DND-41 (cell line): Measurements from ENCODE around the gene PCYOX1L.

Source experiments
- ATAC-seq: fragments of 200-7000 bp; cut with Tn5 transposase; 3 replicates; pipeline ENCODE4 v1.9.1; 2021; ENCODE audit warnings: low read depth; ENCODE audit not compliant: insufficient read depth
- DNase-seq: peaks from one replicate; pipeline ENCODE4 v3.0.0-alpha.2; 2020
- H2AFZ ChIP-seq: 2 replicates; pipeline ENCODE4 v1.6.0; 2012; ENCODE audit warnings: low read depth, low read length
- H3K27ac ChIP-seq: 2 replicates; pipeline ENCODE4 v1.5.1; 2012; ENCODE audit warnings: low read length, inconsistent platforms
- H3K27me3 ChIP-seq: fragments of 200-600 bp; sonication (generic); 2 replicates; pipeline ENCODE4 v1.6.0; 2012; ENCODE audit warnings: low read length, mild to moderate bottlenecking, inconsistent platforms; ENCODE audit not compliant: insufficient read depth, poor library complexity
- H3K36me3 ChIP-seq: 2 replicates; pipeline ENCODE4 v1.5.1; 2012; ENCODE audit warnings: low read length, inconsistent platforms; ENCODE audit not compliant: insufficient read depth
- H3K4me1 ChIP-seq: 2 replicates; pipeline ENCODE4 v1.5.1; 2012; ENCODE audit warnings: mild to moderate bottlenecking, low read length; ENCODE audit not compliant: insufficient read depth
- H3K4me2 ChIP-seq: 2 replicates; pipeline ENCODE4 v1.6.0; 2012; ENCODE audit warnings: mild to moderate bottlenecking, moderate library complexity, low read length, inconsistent platforms; ENCODE audit not compliant: insufficient read depth
- H3K4me3 ChIP-seq, 2 experiments: fragments of 200-600 bp in 1 of 2; shearing (Covaris generic) in 1 of 2; 2 replicates each; pipeline ENCODE4 v1.5.1; 2012 to 2016; ENCODE audit warnings: inconsistent platforms in 2 of 2, low read length in 2 of 2, mild to moderate bottlenecking in 2 of 2, low read depth in 1 of 2, moderate library complexity in 1 of 2
- H3K79me2 ChIP-seq: 2 replicates; pipeline ENCODE4 v1.6.0; 2012; ENCODE audit warnings: low read length, inconsistent platforms; ENCODE audit not compliant: insufficient read depth
- H3K9ac ChIP-seq: 2 replicates; pipeline ENCODE4 v1.6.0; 2012; ENCODE audit warnings: low read depth, mild to moderate bottlenecking, inconsistent platforms, low read length, moderate library complexity
- H3K9me3 ChIP-seq: 2 replicates; pipeline ENCODE4 v1.5.1; 2012; ENCODE audit warnings: low read length, moderate library complexity, mild to moderate bottlenecking, inconsistent platforms; ENCODE audit not compliant: insufficient read depth, severe bottlenecking
- H4K20me1 ChIP-seq: 2 replicates; pipeline ENCODE4 v1.6.0; 2012; ENCODE audit warnings: low read length; ENCODE audit not compliant: insufficient read depth
- CTCF ChIP-seq: IDR thresholded peaks from 2 replicates; pipeline ENCODE4 v1.5.1; 2012; ENCODE audit warnings: borderline replicate concordance, low read length, moderate library complexity, mild to moderate bottlenecking; ENCODE audit not compliant: poor library complexity, severe bottlenecking; ENCODE audit errors: extremely low read depth
- EZH2 ChIP-seq: IDR thresholded peaks from 3 replicates; pipeline ENCODE4 v1.6.1; 2012; ENCODE audit warnings: borderline replicate concordance, low read depth, mild to moderate bottlenecking, moderate library complexity, low read length, inconsistent platforms; ENCODE audit not compliant: severe bottlenecking

Gene PCYOX1L

GRCh38 chr5:149370878-149371277 lies 13.0 kb downstream of the PCYOX1L start:
- TF ChIP-seq CTCF (no peak), EZH2 (no peak)
- no peaks in the 10 kb centered on the region for H3K27me3 ChIP-seq
- H4K20me1 ChIP-seq: no peaks in the 10 kb centered on the region; the same call in 1 of the 2 replicates
- H3K9me3 ChIP-seq: no peaks in the 10 kb centered on the region
- no peak overlapping the region for H3K9ac ChIP-seq
- H3K4me1 ChIP-seq: no peaks in the 10 kb centered on the region
- H3K4me2 ChIP-seq: no peak overlapping the region
- no peak overlapping the region for H3K4me3 ChIP-seq
- no peak overlapping the region for H3K27ac ChIP-seq
- no peak for DNase-seq
- H3K79me2 ChIP-seq: no peaks in the 10 kb centered on the region
- ATAC-seq: no peak
- H3K36me3 ChIP-seq: no peaks in the 10 kb centered on the region
- no peak overlapping the region for H2AFZ ChIP-seq

GRCh38 chr5:149371296-149371962 lies 13.6 kb downstream of the PCYOX1L start:
- Histone ChIP-seq H3K9ac (no peak overlapping the region), H3K36me3 (no peaks in the 10 kb centered on the region), H3K27ac (no peak overlapping the region), H2AFZ (0 out of 2 replicates have a peak overlapping the region, but pooled peaks have one; percentile 21), H3K4me3 (no peak overlapping the region), H4K20me1 (no peaks in the 10 kb centered on the region), H3K27me3 (no peaks in the 10 kb centered on the region), H3K4me2 (no peak overlapping the region), H3K79me2 (no peaks in the 10 kb centered on the region), H3K9me3 (no peaks in the 10 kb centered on the region), H3K4me1 (no peaks in the 10 kb centered on the region)
- peak; percentile 88 for TF ChIP-seq CTCF
- TF ChIP-seq EZH2: no peak
- ATAC-seq: peak; percentile 95
- DNase-seq: peak; percentile 65

GRCh38 chr5:149372076-149372795 lies 14.4 kb downstream of the PCYOX1L start:
- Histone ChIP-seq H3K27me3 (no peaks in the 10 kb centered on the region), H4K20me1 (no peaks in the 10 kb centered on the region), H3K9me3 (no peaks in the 10 kb centered on the region), H2AFZ (no peak overlapping the region), H3K4me3 (no peak overlapping the region), H3K79me2 (no peaks in the 10 kb centered on the region), H3K4me2 (no peak overlapping the region), H3K27ac (no peak overlapping the region), H3K4me1 (no peaks in the 10 kb centered on the region), H3K9ac (no peak overlapping the region), H3K36me3 (no peaks in the 10 kb centered on the region)
- ATAC-seq: no peak
- no peak for TF ChIP-seq EZH2
- TF ChIP-seq CTCF: no peak
- DNase-seq: no peak
